CD4-positive, alpha-beta T cell (primary cell): Measurements from ENCODE around the gene ERCC4. TPM values are rescaled to one million over a fixed set of nuclear protein-coding genes. Genes with fewer than 3 reads are reported as not detected.

ENCODE experiments used
- ATAC-seq: fragments of 200-7000 bp; cut with Tn5 transposase; one replicate; pipeline ENCODE4 v1.10.0; 2022; ENCODE audit warnings: mild to moderate bottlenecking; ENCODE audit not compliant: poor library complexity
- CTCF ChIA-PET: fragments of 350-600 bp; sonication (Branson Sonifier 250); formaldehyde crosslinking; loops from one replicate; lab custom pipeline; 2021; ENCODE audit warnings: antibody characterized with exemption, inconsistent platforms; lab: Charles Lee
- POLR2A ChIA-PET: fragments of 350-600 bp; sonication (Branson Sonifier 250); formaldehyde crosslinking; loops from one replicate; lab custom pipeline; 2021; ENCODE audit warnings: antibody characterized with exemption, inconsistent platforms; lab: Charles Lee
- DNase-seq, 14 experiments: peaks; one replicate each; pipeline ENCODE4 v3.0.0-alpha.2; 2013 to 2020; ENCODE audit warnings: mixed read lengths in 2 of 14
- H3K27ac ChIP-seq, 2 donors: one replicate each; pipeline versions ENCODE4 v1.5.1 to v1.7.0; 2013; ENCODE audit warnings: low read length in 2 of 2, low read depth in 1 of 2, mild to moderate bottlenecking in 1 of 2
- H3K27me3 ChIP-seq, 2 experiments: 1 replicate in 1 of 2; 2 replicates in 1 of 2; pipeline versions ENCODE4 v1.6.1 to v1.7.0; 2013; ENCODE audit warnings: low read length in 2 of 2, control low read depth in 1 of 2, mild to moderate bottlenecking in 1 of 2, moderate library complexity in 1 of 2; ENCODE audit not compliant: insufficient read depth in 2 of 2, control insufficient read depth in 1 of 2
- H3K36me3 ChIP-seq: one replicate; pipeline ENCODE4 v1.6.1; 2013; ENCODE audit warnings: low read length, control low read depth; ENCODE audit not compliant: insufficient read depth
- H3K4me1 ChIP-seq: one replicate; pipeline ENCODE4 v1.6.1; 2013; ENCODE audit warnings: low read length, control low read depth; ENCODE audit not compliant: insufficient read depth
- H3K4me3 ChIP-seq: one replicate; pipeline ENCODE4 v1.5.1; 2013; ENCODE audit warnings: mild to moderate bottlenecking, low read length, moderate library complexity
- H3K9me3 ChIP-seq, 2 experiments: 1 replicate in 1 of 2; 2 replicates in 1 of 2; pipeline versions ENCODE4 v1.6.1 to v1.7.0; 2013; ENCODE audit warnings: low read length in 2 of 2, mild to moderate bottlenecking in 2 of 2, control low read depth in 1 of 2, moderate library complexity in 1 of 2; ENCODE audit not compliant: control insufficient read depth in 1 of 2, insufficient read depth in 1 of 2
- H3K27ac Mint-ChIP-seq: one replicate; pipeline ENCODE4 v1.8.0; 2020; ENCODE audit warnings: mixed read lengths
- H3K27me3 Mint-ChIP-seq: one replicate; pipeline ENCODE4 v1.8.0; 2021; ENCODE audit warnings: mixed read lengths
- H3K36me3 Mint-ChIP-seq: one replicate; pipeline ENCODE4 v1.8.0; 2021; ENCODE audit warnings: low read depth, mixed read lengths
- H3K4me1 Mint-ChIP-seq: one replicate; pipeline ENCODE4 v1.8.0; 2021; ENCODE audit warnings: low read depth, mixed read lengths
- H3K4me3 Mint-ChIP-seq: one replicate; pipeline ENCODE4 v1.8.0; 2020; ENCODE audit warnings: mild to moderate bottlenecking, mixed read lengths
- H3K9me3 Mint-ChIP-seq: one replicate; pipeline ENCODE4 v1.8.0; 2020; ENCODE audit warnings: mixed read lengths
- intact Hi-C, 2 experiments: fragments of 100-400 bp; cut with DNase I in 1 of 2; cut with micrococcal nuclease in 1 of 2; formaldehyde crosslinking; loops; one replicate each; pipeline versions ENCODE4 v1.15.1 to v1.9.0; 2023 to 2025; cut with DNase I, micrococcal nuclease
- total RNA-seq, 174 experiments: library from RNA in 2 of 174; stranded (reverse) in 2 of 174; gene quantifications; one replicate each; pipeline ENCODE4 v1.2.3 and lab custom pipeline; 2021 to 2026
- TF ChIP-seq, protein P1 (sequence below): fragments of 200-600 bp; IDR thresholded peaks from one replicate; pipeline ENCODE4 v1.8.0; 2022; ENCODE audit warnings: antibody characterized with exemption, mild to moderate bottlenecking

Gene ERCC4
- total RNA-seq, 2 experiments from 2014 or later = 8.5 to 10.1 TPM

DNA sequence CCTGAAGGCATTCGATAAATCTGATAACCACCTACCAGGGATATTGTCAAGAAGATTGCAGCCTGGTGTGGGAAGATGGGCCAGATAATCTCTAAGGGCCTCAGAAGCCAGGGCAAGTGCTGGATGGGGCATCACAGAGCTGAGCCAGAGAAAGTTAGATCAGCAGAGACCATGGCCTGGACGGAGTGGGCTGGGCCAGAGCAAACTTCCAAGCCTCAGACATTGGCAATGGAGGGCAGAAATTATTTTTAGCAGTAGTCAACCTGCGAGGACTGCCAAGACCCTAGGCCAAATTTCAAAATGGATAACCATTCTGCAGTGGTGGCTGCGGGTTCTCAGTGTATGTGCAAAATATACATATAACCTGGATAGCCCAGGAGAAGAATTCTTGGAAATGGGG lies 18.5 kb downstream of the ERCC4 start:
- Mint-ChIP-seq H3K4me3 (no peak overlapping the region), H3K27ac (no peak overlapping the region), H3K4me1 (no peaks in the 10 kb centered on the region), H3K9me3 (no peaks in the 10 kb centered on the region), H3K27me3 (no peaks in the 10 kb centered on the region), H3K36me3 (peaks cover 85% of the 10 kb centered on the region)
- ChIA-PET CTCF (no interaction called here), POLR2A (no interaction called here)
- TF ChIP-seq, protein P1, sequence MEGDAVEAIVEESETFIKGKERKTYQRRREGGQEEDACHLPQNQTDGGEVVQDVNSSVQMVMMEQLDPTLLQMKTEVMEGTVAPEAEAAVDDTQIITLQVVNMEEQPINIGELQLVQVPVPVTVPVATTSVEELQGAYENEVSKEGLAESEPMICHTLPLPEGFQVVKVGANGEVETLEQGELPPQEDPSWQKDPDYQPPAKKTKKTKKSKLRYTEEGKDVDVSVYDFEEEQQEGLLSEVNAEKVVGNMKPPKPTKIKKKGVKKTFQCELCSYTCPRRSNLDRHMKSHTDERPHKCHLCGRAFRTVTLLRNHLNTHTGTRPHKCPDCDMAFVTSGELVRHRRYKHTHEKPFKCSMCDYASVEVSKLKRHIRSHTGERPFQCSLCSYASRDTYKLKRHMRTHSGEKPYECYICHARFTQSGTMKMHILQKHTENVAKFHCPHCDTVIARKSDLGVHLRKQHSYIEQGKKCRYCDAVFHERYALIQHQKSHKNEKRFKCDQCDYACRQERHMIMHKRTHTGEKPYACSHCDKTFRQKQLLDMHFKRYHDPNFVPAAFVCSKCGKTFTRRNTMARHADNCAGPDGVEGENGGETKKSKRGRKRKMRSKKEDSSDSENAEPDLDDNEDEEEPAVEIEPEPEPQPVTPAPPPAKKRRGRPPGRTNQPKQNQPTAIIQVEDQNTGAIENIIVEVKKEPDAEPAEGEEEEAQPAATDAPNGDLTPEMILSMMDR = no peak
- no peak overlapping the region for H3K27ac ChIP-seq
- H3K27me3 ChIP-seq = no peaks in the 10 kb centered on the region
- H3K9me3 ChIP-seq = no peaks in the 10 kb centered on the region
- H3K36me3 ChIP-seq = peaks cover 46% of the 10 kb centered on the region
- no peak overlapping the region for H3K4me3 ChIP-seq
- DNase-seq (no peak), ATAC-seq (no peak)
- intact Hi-C loops = no loop called here
- H3K4me1 ChIP-seq = no peaks in the 10 kb centered on the region

DNA sequence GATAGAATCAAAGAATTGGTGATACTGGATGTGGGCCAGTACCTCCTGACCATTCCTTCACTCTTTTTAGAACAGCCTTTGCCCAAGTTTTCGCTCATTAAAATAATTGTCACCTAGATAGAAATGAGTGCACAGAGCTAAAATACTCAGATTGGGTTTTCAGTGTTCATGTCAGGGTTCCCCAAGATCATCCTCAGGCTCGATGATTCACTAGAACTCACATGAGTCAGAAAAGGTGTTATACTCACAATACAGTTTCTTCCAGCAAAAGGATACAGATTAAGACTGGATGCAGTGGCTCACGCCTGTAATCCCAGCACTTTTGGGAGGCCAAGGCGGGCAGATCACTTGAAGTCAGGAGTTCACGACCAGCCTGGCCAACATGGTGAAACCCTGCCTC lies 19.9 kb downstream of the ERCC4 start:
- H3K4me3 Mint-ChIP-seq = no peak overlapping the region
- no peaks in the 10 kb centered on the region for H3K27me3 Mint-ChIP-seq
- H3K4me3 ChIP-seq = no peak overlapping the region
- POLR2A ChIA-PET = no interaction called here
- H3K4me1 ChIP-seq = no peaks in the 10 kb centered on the region
- H3K27ac ChIP-seq = no peak overlapping the region
- H3K36me3 Mint-ChIP-seq = peaks cover 84% of the 10 kb centered on the region
- no peak for DNase-seq
- no peaks in the 10 kb centered on the region for H3K9me3 Mint-ChIP-seq
- no peaks in the 10 kb centered on the region for H3K4me1 Mint-ChIP-seq
- H3K9me3 ChIP-seq = no peaks in the 10 kb centered on the region
- ATAC-seq = no peak
- TF ChIP-seq, protein P1 = no peak
- H3K36me3 ChIP-seq = peaks cover 44% of the 10 kb centered on the region
- H3K27me3 ChIP-seq = no peaks in the 10 kb centered on the region
- no peak overlapping the region for H3K27ac Mint-ChIP-seq
- CTCF ChIA-PET = no interaction called here
- intact Hi-C loops = no loop called here

DNA sequence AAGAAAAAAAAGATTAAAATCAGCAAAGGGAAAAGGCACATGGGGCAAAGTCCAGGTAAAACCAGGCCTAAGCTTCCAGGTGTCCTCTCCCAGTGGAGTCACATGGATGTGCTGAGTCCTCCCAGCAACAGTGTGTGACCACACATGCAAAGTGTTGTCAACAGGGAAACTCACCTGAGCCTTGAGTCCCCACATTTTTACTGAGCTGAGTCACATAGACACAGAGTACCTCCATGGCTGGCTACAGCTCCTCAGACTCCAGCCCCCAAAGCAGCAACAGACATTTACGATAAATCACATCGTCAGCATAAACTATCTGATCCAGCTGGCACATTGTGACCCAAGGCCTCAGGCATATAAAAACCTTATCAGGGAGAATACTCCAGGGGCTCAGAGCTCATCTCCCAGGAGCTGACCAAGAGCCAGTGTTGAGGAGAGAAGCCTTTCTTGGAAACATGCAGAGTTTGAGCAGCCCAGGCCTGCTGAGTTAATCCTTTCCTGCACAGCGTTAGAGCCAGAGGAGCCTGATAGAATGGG lies 20.5 kb downstream of the ERCC4 start:
- H3K27ac Mint-ChIP-seq = no peak overlapping the region
- CTCF ChIA-PET = interaction anchor here (0.7 kb wide), 1 partner anchor 17 kb away, joined by 3 read pairs; no protein-coding TSS in a partner anchor

More for the DNA sequence above, 20.5 kb downstream of the ERCC4 start:
- no peak overlapping the region for H3K27ac ChIP-seq
- Mint-ChIP-seq H3K9me3 (no peaks in the 10 kb centered on the region), H3K27me3 (no peaks in the 10 kb centered on the region), H3K36me3 (peaks cover 84% of the 10 kb centered on the region), H3K4me3 (no peak overlapping the region), H3K4me1 (no peaks in the 10 kb centered on the region)
- intact Hi-C loops = no loop called here
- H3K4me1 ChIP-seq = no peaks in the 10 kb centered on the region
- H3K27me3 ChIP-seq = no peaks in the 10 kb centered on the region
- DNase-seq = no peak
- POLR2A ChIA-PET = no interaction called here
- H3K9me3 ChIP-seq = no peaks in the 10 kb centered on the region
- peaks cover 45% of the 10 kb centered on the region for H3K36me3 ChIP-seq
- TF ChIP-seq, protein P1 = no peak
- ATAC-seq = no peak
- no peak overlapping the region for H3K4me3 ChIP-seq
